Subcutaneous adipose tissue (tissue), 4 donors: Measurements from ENCODE around the gene LIG3. TPM values are rescaled to one million over a fixed set of nuclear protein-coding genes. Genes with fewer than 3 reads are reported as not detected.

Experiments
- total RNA-seq, 4 donors: library from RNA; depleted of rRNA; stranded (reverse); fragments of >200 nt; gene quantifications; one replicate each; pipeline ENCODE4 v1.1.0, GENCODE V29; 2016
- TF ChIP-seq, protein P1 (sequence below): fragments of 450-650 bp; IDR thresholded peaks from one replicate; pipeline ENCODE4 v1.5.1; 2016; ENCODE audit warnings: low read depth, mild to moderate bottlenecking, control low read depth, antibody characterized with exemption, moderate library complexity

LIG3 gene
- total RNA-seq, 4 donors from 2014 or later = 5.3 to 12.6 (median 9.6) TPM

- TF ChIP-seq, protein P1, sequence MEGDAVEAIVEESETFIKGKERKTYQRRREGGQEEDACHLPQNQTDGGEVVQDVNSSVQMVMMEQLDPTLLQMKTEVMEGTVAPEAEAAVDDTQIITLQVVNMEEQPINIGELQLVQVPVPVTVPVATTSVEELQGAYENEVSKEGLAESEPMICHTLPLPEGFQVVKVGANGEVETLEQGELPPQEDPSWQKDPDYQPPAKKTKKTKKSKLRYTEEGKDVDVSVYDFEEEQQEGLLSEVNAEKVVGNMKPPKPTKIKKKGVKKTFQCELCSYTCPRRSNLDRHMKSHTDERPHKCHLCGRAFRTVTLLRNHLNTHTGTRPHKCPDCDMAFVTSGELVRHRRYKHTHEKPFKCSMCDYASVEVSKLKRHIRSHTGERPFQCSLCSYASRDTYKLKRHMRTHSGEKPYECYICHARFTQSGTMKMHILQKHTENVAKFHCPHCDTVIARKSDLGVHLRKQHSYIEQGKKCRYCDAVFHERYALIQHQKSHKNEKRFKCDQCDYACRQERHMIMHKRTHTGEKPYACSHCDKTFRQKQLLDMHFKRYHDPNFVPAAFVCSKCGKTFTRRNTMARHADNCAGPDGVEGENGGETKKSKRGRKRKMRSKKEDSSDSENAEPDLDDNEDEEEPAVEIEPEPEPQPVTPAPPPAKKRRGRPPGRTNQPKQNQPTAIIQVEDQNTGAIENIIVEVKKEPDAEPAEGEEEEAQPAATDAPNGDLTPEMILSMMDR = no peak
Observed at GRCh38 chr17:35017021-35017420, 36.7 kb downstream of the LIG3 start.

GRCh38 chr17:35018814-35019213 lies 38.5 kb downstream of the LIG3 start:
- TF ChIP-seq, protein P1 = no peak

GRCh38 chr17:35019386-35020179 lies 39.3 kb downstream of the LIG3 start:
- TF ChIP-seq, protein P1 = no peak

- TF ChIP-seq, protein P1 = no peak
Observed at GRCh38 chr17:35021520-35022380, 41.4 kb downstream of the LIG3 start.

GRCh38 chr17:35022536-35023063 lies 42.3 kb downstream of the LIG3 start:
- TF ChIP-seq, protein P1 = no peak

DNA sequence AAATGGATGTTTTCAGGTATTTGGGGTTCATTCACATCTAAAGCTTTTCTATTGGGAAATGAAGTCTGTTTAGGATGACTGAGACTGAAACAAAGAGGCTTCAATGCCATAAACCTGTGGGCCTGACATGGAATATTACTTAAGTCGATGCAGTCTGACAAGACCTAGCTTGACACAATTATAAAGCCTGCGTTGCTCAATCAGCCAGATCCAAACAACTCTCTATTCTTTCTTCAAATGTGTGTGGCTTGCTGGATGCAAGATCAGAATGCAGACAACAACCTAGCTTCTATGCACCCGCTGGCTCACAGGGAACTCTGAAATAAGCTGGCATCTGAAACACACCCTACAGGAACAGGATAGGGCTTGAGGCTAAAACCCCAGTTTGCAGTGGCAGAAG lies 43.2 kb downstream of the LIG3 start:
- TF ChIP-seq, protein P1 = no peak

DNA sequence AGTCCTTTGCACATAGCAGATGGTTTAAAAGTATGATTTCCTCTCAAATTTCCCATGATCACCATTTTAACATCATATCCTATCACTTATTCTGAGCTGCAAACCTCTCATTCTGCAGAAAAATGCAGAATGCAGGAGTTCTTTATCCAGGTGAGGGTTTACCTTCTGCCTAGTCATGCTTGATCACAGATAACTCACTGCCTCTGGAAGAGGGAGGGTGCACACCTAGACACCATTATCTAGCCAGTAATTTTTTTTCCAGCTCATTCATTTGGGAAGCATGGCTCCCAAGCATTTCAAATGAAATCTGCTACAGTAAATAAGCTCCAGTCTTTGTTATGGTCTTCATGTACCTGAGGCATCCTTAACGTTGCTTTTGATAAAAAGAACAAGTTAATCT lies 45.2 kb downstream of the LIG3 start:
- TF ChIP-seq, protein P1 = no peak
